A549 (cell line): ENCODE measurements around the gene ACIN1. TPM values are rescaled to one million over a fixed set of nuclear protein-coding genes. Genes with fewer than 3 reads are reported as not detected.

Experiments
- ATAC-seq, 2 experiments: fragments of 200-7000 bp in 1 of 2; fragments of >200 bp in 1 of 2; cut with Nextera tagmentation in 1 of 2; cut with Tn5 transposase in 1 of 2; 3 replicates each; pipeline versions ENCODE4 v1.8.0 to v1.9.1; 2018 to 2020; ENCODE audit warnings: mild to moderate bottlenecking in 1 of 2, moderate library complexity in 1 of 2
- CTCF ChIA-PET: fragments of 300-600 bp; sonication (Branson Sonifier 250); formaldehyde crosslinking; extraction: SDS; loops from one replicate; lab custom pipeline; 2021; ENCODE audit warnings: antibody characterized with exemption, inconsistent platforms; lab: Yijun Ruan, JAX
- POLR2A ChIA-PET: fragments of 350-600 bp; formaldehyde crosslinking; extraction: SDS; loops from one replicate; lab custom pipeline; 2021; ENCODE audit warnings: antibody characterized with exemption, inconsistent platforms; lab: Yijun Ruan, JAX
- DNase-seq, 2 experiments: peaks; one replicate each; pipeline versions ENCODE4 v3.0.0 to v3.0.0-alpha.2; 2011 to 2016; ENCODE audit warnings: low read depth in 1 of 2, low spot score in 1 of 2
- FAIRE-seq: peaks from 2 replicates; lab custom pipeline; 2011; peaks lifted over from hg19 to GRCh38; lab: Jason Lieb, UNC
- H3K27ac ChIP-seq, 2 experiments: fragments of >200 bp; sonication (Bioruptor Twin); formaldehyde crosslinking; 3 replicates each; pipeline ENCODE4 v1.5.1; 2016 to 2017
- H3K4me1 ChIP-seq: fragments of >200 bp; sonication (Bioruptor Twin); formaldehyde crosslinking; 3 replicates; pipeline ENCODE4 v1.6.1; 2016
- H3K4me2 ChIP-seq: fragments of >200 bp; sonication (Bioruptor Twin); formaldehyde crosslinking; 3 replicates; pipeline ENCODE4 v1.6.1; 2016
- H3K4me3 ChIP-seq: fragments of >200 bp; sonication (Bioruptor Twin); formaldehyde crosslinking; 3 replicates; pipeline ENCODE4 v1.5.1; 2016
- H3K9me3 ChIP-seq: fragments of >200 bp; sonication (Bioruptor Twin); formaldehyde crosslinking; 3 replicates; pipeline ENCODE4 v1.6.1; 2016
- ATOH8 ChIP-seq: fragments of 250-450 bp; sonication (Bioruptor Pico); IDR thresholded peaks from 2 replicates; pipeline ENCODE4 v1.5.0; 2020; ENCODE audit warnings: low read depth, mild to moderate bottlenecking, moderate library complexity
- BHLHE40 ChIP-seq: IDR thresholded peaks from 2 replicates; pipeline ENCODE4 v1.6.1; 2012; ENCODE audit warnings: low read depth, low read length, inconsistent platforms
- CHD2 ChIP-seq: fragments of 150-350 bp; IDR thresholded peaks from 2 replicates; pipeline ENCODE4 v1.6.1; 2014; ENCODE audit warnings: low read length; ENCODE audit not compliant: partially characterized antibody
- E2F6 ChIP-seq: IDR thresholded peaks from 2 replicates; pipeline ENCODE4 v1.6.1; 2012; ENCODE audit warnings: low read depth, borderline replicate concordance
- EHF ChIP-seq: fragments of 250-450 bp; sonication (Bioruptor Pico); IDR thresholded peaks from 2 replicates; pipeline ENCODE4 v1.5.0; 2020; ENCODE audit warnings: mild to moderate bottlenecking
- ESRRA ChIP-seq: fragments of 150-350 bp; IDR thresholded peaks from 2 replicates; pipeline ENCODE4 v1.6.1; 2014; ENCODE audit warnings: mild to moderate bottlenecking, low read length, borderline replicate concordance
- FOSL2 ChIP-seq, 2 experiments: fragments of 450-650 bp in 1 of 2; fragments of >200 bp in 1 of 2; sonication (Bioruptor Twin) in 1 of 2; formaldehyde crosslinking; IDR thresholded peaks; 2 replicates each; pipeline versions ENCODE4 v1.5.0 to v1.6.1; 2016 to 2020; ENCODE audit warnings: mild to moderate bottlenecking in 1 of 2, moderate library complexity in 1 of 2
- FOXS1 ChIP-seq: fragments of 250-450 bp; sonication (Bioruptor Pico); IDR thresholded peaks from 2 replicates; pipeline ENCODE4 v1.5.0; 2020; ENCODE audit warnings: mild to moderate bottlenecking, moderate library complexity
- HEYL ChIP-seq: fragments of 250-450 bp; sonication (Bioruptor Pico); IDR thresholded peaks from 2 replicates; pipeline ENCODE4 v1.8.0; 2021; ENCODE audit warnings: mild to moderate bottlenecking, moderate library complexity
- HOXA7 ChIP-seq: fragments of 250-450 bp; sonication (Bioruptor Pico); IDR thresholded peaks from 2 replicates; pipeline ENCODE4 v1.5.0; 2020; ENCODE audit warnings: mild to moderate bottlenecking, moderate library complexity
- KDM5A ChIP-seq: fragments of 200-600 bp; sonication (generic); IDR thresholded peaks from 2 replicates; pipeline ENCODE4 v1.6.1; 2016; ENCODE audit warnings: antibody characterized with exemption, mild to moderate bottlenecking
- MAFK ChIP-seq: fragments of 450-650 bp; IDR thresholded peaks from 2 replicates; pipeline ENCODE4 v1.6.1; 2014; ENCODE audit not compliant: partially characterized antibody
- NR3C1 ChIP-seq: fragments of >200 bp; sonication (Bioruptor Twin); formaldehyde crosslinking; IDR thresholded peaks from 3 replicates; pipeline ENCODE4 v1.6.1; 2017
- PBX3 ChIP-seq: IDR thresholded peaks from 2 replicates; pipeline ENCODE4 v1.6.1; 2012
- RAD21 ChIP-seq, 2 experiments: fragments of >200 bp in 1 of 2; sonication (Bioruptor Twin) in 1 of 2; formaldehyde crosslinking in 1 of 2; IDR thresholded peaks in 1 of 2; conservative IDR thresholded peaks in 1 of 2; 2 replicates in 1 of 2; 3 replicates in 1 of 2; pipeline ENCODE4 v1.6.1; 2012 to 2018; ENCODE audit warnings: inconsistent platforms in 1 of 2
- RARB ChIP-seq: fragments of 250-450 bp; sonication (Bioruptor Pico); IDR thresholded peaks from 2 replicates; pipeline ENCODE4 v1.8.0; 2021; ENCODE audit warnings: mild to moderate bottlenecking, moderate library complexity
- RCOR1 ChIP-seq: fragments of 150-350 bp; IDR thresholded peaks from 2 replicates; pipeline ENCODE4 v1.6.1; 2014; ENCODE audit warnings: antibody characterized with exemption, low read length, low read depth
- REST ChIP-seq: fragments of 200-600 bp; sonication (generic); IDR thresholded peaks from 2 replicates; pipeline ENCODE4 v1.6.1; 2016; ENCODE audit warnings: antibody characterized with exemption, mild to moderate bottlenecking, moderate library complexity
- RNF2 ChIP-seq: fragments of 200-600 bp; sonication (generic); IDR thresholded peaks from 2 replicates; pipeline ENCODE4 v1.6.1; 2016; ENCODE audit warnings: low read depth, mild to moderate bottlenecking, antibody characterized with exemption, moderate library complexity, borderline replicate concordance
- SMC3 ChIP-seq: fragments of >200 bp; sonication (Bioruptor Twin); formaldehyde crosslinking; IDR thresholded peaks from 3 replicates; pipeline ENCODE4 v1.6.1; 2018; ENCODE audit warnings: inconsistent platforms
- SREBF2 ChIP-seq: fragments of 450-650 bp; IDR thresholded peaks from 2 replicates; pipeline ENCODE4 v1.6.1; 2014; ENCODE audit warnings: mild to moderate bottlenecking, moderate library complexity
- TP53 ChIP-seq: fragments of 250-450 bp; sonication (Bioruptor Pico); IDR thresholded peaks from 2 replicates; pipeline ENCODE4 v1.5.0; 2021; ENCODE audit warnings: mild to moderate bottlenecking, moderate library complexity
- ZFP36 ChIP-seq: fragments of 450-650 bp; IDR thresholded peaks from 2 replicates; pipeline ENCODE4 v1.6.1; 2014; ENCODE audit warnings: borderline replicate concordance; ENCODE audit not compliant: partially characterized antibody
- ZNF302 ChIP-seq: fragments of 250-450 bp; sonication (Bioruptor Pico); IDR thresholded peaks from 2 replicates; pipeline ENCODE4 v1.9.0; 2021; ENCODE audit warnings: inconsistent platforms, mild to moderate bottlenecking, moderate library complexity
- ZSCAN20 ChIP-seq: fragments of 250-450 bp; sonication (Bioruptor Pico); IDR thresholded peaks from 2 replicates; pipeline ENCODE4 v1.8.0; 2022; ENCODE audit warnings: mild to moderate bottlenecking, moderate library complexity
- WGBS: methylation state at CpG from one replicate; pipeline ENCODE4 v1.1.6; 2017; ENCODE audit errors: missing lambda C conversion rate; 5-methylcytosine and 5-hydroxymethylcytosine counted together
- polyA plus RNA-seq, 4 experiments: library from polyadenylated mRNA; depleted of rRNA in 3 of 4; stranded (reverse); fragments of >200 nt; fragmentation: RNase III in 1 of 4; extraction: RNeasy Plus Mini Kit Qiagen cat#74134 plus additional on column Dnase treatment in 1 of 4; gene quantifications; 2 replicates in 3 of 4; 3 replicates in 1 of 4; pipeline ENCODE4 v1.2.3, GENCODE V29; 2011 to 2017

Gene ACIN1
- polyA plus RNA-seq, 2 of the 4 experiments (the other 2 are of a cell fraction) = 140 to 147 TPM

GRCh38 chr14:23123419-23123818 is 28.5 kb upstream of the ACIN1 start:
- POLR2A ChIA-PET = interaction anchor here (0.6 kb wide), 1 partner anchor 176 kb away, joined by 6 read pairs; no protein-coding TSS in a partner anchor
- DNase-seq (no peak), FAIRE-seq (no peak)

GRCh38 chr14:23122086-23122485 is 27.1 kb upstream of the ACIN1 start:
- Histone ChIP-seq H3K4me1 (no peaks in the 10 kb centered on the region), H3K4me2 (no peak overlapping the region), H3K27ac (no peak overlapping the region), H3K4me3 (no peak overlapping the region), H3K9me3 (no peaks in the 10 kb centered on the region)
- TF ChIP-seq RAD21 (conservative IDR thresholded peaks at IDR 0.05 in 1 of 2, IDR thresholded peaks at IDR 0.05 in 1 of 2) = no peak
- TF ChIP-seq NR3C1 = no peak
- TF ChIP-seq ZSCAN20 (CRISPR knock-in tag) = no peak
- TF ChIP-seq RARB = no peak
- TF ChIP-seq ESRRA = no peak
- no peak for TF ChIP-seq TP53 (CRISPR knock-in tag)
- no peak for TF ChIP-seq RCOR1
- no peak for TF ChIP-seq ATOH8
- no peak for TF ChIP-seq MAFK
- no peak for TF ChIP-seq SREBF2
- no peak for TF ChIP-seq FOSL2 (IDR thresholded peaks at IDR 0.05)
- TF ChIP-seq FOSL2 (CRISPR knock-in tag; IDR thresholded peaks at IDR 0.05) = no peak
- no peak for TF ChIP-seq ZFP36
- TF ChIP-seq HOXA7 (CRISPR knock-in tag) = no peak
- TF ChIP-seq FOXS1 (CRISPR knock-in tag) = no peak
- FAIRE-seq (no peak), DNase-seq (no peak), ATAC-seq (no peak)
- WGBS = 85% methylated on average over 6 of the region's 6 CpGs
- ChIA-PET POLR2A (no interaction called here), CTCF (interaction anchor here (0.6 to 24.2 kb wide), 23 partner anchors 9 to 182 kb away, joined by 3 to 848 read pairs (median 10); partner anchors contain the start of genes ACIN1, C14orf119, PPP1R3E and SLC7A8)

More at GRCh38 chr14:23123419-23123818, 28.5 kb upstream of the ACIN1 start:
- no peaks in the 10 kb centered on the region for H3K4me1 ChIP-seq
- H3K4me3 ChIP-seq = no peak overlapping the region
- no peak overlapping the region for H3K27ac ChIP-seq
- no peak for TF ChIP-seq E2F6
- TF ChIP-seq MAFK = no peak
- no peak for TF ChIP-seq RCOR1
- no peak for TF ChIP-seq KDM5A
- TF ChIP-seq ATOH8 = no peak
- no peak for TF ChIP-seq SMC3
- TF ChIP-seq HEYL (CRISPR knock-in tag) = no peak
- no peak for TF ChIP-seq RAD21 (conservative IDR thresholded peaks at IDR 0.05 in 1 of 2, IDR thresholded peaks at IDR 0.05 in 1 of 2)
- TF ChIP-seq PBX3 = no peak
- no peak for TF ChIP-seq BHLHE40
- TF ChIP-seq, all 56 proteins: peak for 0
- Histone ChIP-seq H3K9me3 (no peaks in the 10 kb centered on the region), H3K4me2 (no peak overlapping the region)
- no peak for ATAC-seq
- WGBS = 60% methylated on average over 8 of the region's 8 CpGs
- CTCF ChIA-PET = interaction anchor here (2.2 to 24.2 kb wide), 3 partner anchors 47 to 56 kb away, joined by 6 to 848 read pairs (median 19); partner anchors contain the start of gene SLC7A8

- POLR2A ChIA-PET = interaction anchor here (1.0 kb wide), 1 partner anchor 66 kb away, joined by 6 read pairs; no protein-coding TSS in a partner anchor
- no peak overlapping the region for H3K4me2 ChIP-seq
- TF ChIP-seq RNF2 (no peak), EHF (CRISPR knock-in tag) (no peak), CHD2 (no peak), REST (no peak), ZNF302 (CRISPR knock-in tag) (no peak), BHLHE40 (no peak), KDM5A (no peak), ATOH8 (no peak)
Measured at GRCh38 chr14:23121361-23121771, 26.4 kb upstream of the ACIN1 start.

More at GRCh38 chr14:23121361-23121771, 26.4 kb upstream of the ACIN1 start:
- FAIRE-seq = no peak
- no peak overlapping the region for H3K4me3 ChIP-seq
- H3K27ac ChIP-seq = no peak overlapping the region; a peak in 1 of 6 replicates
- no peaks in the 10 kb centered on the region for H3K4me1 ChIP-seq
- DNase-seq = no peak
- no peak for ATAC-seq
- CTCF ChIA-PET = interaction anchor here (0.6 to 24.2 kb wide), 45 partner anchors 9 to 253 kb away, joined by 3 to 848 read pairs (median 5); partner anchors contain the start of genes ACIN1, C14orf119, PPP1R3E and SLC7A8
- H3K9me3 ChIP-seq = no peaks in the 10 kb centered on the region
- 62% methylated on average over 6 of the region's 6 CpGs for WGBS
